AML-193 (cell line): ENCODE measurements around the gene HS2ST1.
A peak's percentile ranks its signal among the peaks of the same experiment; 100 is the strongest.
"Not testable (repeated sequence)": the region's sequence is repeated elsewhere in the genome, so short reads cannot be mapped to it uniquely, and the experiment has no call there.

Source experiments
- DNase-seq, 2 experiments: peaks; one replicate each; lab custom pipeline; 2025; lab: John Stamatoyannopoulos, UW

Gene HS2ST1

GRCh38 chr1:87023326-87023725 is 108.9 kb downstream of the HS2ST1 start:
- no peak for DNase-seq

- DNase-seq, result peak; percentile 31 to 50
These were observed 110.6 kb downstream of the HS2ST1 start for GRCh38 chr1:87024936-87025540.

DNA sequence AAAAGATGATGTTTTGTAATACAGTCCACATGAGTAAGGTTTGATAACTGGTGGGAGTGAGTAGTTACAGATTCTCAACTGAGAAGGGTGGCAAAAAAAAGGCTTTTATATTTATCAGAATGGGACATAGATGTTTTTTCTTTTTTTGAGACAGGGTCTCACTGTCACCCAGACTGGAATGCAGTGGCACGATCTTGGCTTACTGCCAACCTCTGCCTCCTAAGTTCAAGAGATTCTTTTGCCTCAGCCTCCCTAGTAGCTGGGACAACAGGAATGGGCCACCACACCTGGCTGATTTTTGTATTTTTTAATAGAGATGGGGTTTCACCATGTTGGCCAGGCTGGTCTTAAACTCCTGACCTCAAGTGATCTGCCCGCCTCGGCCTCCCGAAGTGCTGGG is 113.1 kb downstream of the HS2ST1 start:
- not testable (repeated sequence) for DNase-seq

DNA sequence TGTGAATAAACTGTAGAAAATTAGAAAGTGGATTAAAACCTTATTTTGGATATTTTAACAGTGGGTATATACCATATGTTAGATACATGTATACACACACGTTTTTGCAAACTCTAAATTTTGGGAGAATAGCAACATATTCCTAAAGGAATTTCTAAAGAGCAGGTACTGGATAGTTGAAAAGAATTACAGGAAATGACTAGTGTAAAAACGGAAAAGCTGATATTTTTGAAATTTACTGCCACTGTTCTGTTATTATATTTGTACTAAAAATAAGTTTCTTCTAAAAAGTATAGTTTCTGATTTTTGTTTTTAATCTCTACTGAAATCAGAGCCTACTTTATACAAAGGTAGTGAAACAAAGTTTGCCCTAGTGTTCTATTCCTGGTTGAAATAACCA is 114.1 kb downstream of the HS2ST1 start:
- DNase-seq, result no peak

DNA sequence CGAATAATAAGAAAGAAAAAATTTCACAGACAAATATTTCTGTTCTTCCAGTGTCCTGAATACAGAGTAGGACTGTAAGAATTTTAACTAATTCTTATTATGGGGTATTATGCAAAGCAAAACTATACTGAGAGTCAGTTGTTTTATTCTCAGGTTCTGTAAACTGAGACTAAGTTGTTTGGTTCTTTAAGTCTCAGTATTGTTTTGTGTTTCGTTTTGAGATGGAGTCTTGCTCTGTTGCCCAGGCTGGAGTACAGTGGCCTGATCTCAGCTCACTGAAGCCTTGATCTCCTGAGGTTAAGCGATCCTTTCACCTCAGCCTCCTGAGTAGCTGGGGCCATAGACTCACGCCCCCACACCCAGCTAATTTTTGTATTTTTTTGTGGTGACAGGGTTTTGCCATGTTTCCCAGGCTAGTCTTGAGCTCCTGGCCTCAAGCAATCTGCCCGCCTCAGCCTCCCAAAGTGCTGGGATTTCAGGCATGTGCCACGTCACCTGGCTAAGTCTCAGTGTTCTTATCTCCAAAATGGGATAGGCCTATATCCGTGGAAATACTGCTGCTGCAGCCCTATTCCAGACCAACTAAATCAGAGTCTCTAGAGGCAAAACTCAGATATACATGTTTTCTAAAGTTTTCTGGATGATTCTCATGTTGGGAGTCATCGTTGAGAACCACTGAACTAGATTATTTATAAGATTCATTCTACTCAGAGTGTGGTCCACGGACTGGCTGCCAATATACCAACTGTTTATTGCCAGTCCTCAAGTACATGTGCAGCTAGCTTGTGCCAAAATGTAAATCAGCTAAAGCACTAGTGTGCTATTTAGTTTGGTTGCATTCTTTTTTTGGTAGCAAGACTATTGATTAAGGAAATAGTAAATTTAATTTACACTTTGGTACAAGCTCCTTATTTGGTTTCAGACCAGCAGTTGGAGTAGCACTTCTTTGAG is 116.6 kb downstream of the HS2ST1 start:
- DNase-seq, result no peak

- no peak for DNase-seq
These were observed 119.9 kb downstream of the HS2ST1 start for GRCh38 chr1:87034351-87034750.

- no peak for DNase-seq
These were observed 124.7 kb downstream of the HS2ST1 start for GRCh38 chr1:87039096-87039495.

DNA sequence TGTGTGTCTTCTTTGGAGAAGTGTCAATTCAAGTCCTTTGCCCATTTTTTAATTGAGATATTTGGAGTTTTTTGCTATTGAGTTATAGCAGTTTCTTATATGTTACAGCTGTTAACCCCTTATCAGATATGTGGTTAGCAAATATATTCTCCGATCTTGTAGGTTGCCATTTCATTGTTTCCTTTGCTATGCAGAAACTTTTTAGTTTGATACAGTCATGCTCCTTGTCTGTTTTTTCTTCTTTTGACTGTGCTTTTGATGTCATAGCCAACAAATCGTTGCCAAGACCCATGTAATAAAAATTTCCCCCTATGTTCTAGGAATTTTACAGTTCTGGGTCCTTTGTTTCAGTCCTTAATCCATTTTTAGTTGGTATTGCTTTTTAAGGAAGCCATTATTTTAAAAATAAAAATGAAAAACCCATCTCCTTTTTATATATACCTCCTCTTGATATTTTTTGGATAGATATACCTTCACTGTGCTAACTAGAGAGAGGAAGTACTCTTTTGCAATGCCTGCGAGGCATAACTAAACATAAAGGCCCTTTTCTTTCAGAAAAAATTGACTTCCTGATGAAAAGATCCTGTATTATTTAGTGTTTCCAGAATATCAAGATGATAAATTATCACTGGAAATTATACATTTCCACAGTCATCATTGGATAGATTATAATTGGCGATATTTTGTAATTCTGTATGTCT is 127.8 kb downstream of the HS2ST1 start:
- DNase-seq, result peak; percentile 50 to 55

GRCh38 chr1:87044424-87044823 is 130.0 kb downstream of the HS2ST1 start:
- no peak for DNase-seq

DNA sequence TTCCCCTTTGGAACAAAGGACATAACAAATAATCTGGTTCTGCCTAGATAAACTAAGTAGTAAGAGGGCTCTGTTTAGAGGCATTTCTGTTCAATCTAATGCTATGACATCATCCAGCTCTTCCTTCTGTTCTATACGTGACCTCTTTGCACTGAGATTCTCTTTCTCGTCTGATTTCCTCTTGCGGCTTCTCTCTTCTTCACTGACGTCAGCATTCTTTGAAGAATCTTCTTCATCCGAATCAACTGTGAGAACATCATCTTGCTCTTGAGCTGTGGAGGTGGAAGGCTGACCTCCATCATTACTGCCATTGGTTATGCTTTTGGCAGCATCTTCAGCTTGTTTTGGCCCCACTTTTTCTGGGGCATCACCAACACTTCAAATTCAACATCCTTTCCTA is 130.4 kb downstream of the HS2ST1 start:
- no peak for DNase-seq

GRCh38 chr1:87045761-87046304 is 131.4 kb downstream of the HS2ST1 start:
- DNase-seq, result peak in 1 of 2 experiments; percentile 6

DNA sequence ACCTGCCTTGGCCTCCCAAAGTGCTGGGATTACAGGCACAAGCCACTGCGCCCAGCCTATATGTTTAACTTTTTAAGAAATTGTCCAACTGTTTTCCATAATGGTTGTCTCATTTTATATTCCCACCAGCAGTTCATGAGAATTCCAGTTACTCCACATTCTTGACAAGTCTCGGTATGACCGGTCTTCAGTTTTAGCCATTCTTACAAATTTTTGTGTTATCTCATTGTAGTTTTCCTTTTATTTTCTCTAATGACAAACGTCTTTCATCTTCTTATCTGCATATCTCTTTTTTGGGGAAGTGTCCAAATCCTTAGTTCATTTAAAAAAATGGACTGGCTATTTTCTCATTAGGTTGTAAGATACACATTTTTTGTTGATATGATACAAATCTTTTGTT is 132.5 kb downstream of the HS2ST1 start:
- no peak for DNase-seq

GRCh38 chr1:87048237-87048636 is 133.8 kb downstream of the HS2ST1 start:
- no peak for DNase-seq

DNA sequence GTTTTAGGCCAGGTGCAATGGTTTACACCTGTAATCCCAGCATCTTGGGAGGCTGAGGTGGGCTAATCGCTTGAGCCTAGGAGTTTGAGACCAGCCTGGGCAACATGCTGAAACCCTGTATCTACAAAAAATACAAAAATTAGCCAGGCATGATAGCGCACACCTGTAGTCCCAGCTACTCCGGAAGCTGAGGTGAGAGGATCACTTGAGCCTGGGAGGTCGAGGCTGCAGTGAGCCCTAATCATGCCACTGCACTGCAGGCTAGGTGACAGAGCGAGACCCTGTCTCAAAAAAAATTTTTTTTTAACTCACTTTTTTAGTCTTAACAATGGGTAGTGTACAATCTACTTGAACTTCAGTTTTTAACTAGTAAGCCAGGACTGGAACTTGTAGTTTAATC is 137.5 kb downstream of the HS2ST1 start:
- no peak for DNase-seq

DNA sequence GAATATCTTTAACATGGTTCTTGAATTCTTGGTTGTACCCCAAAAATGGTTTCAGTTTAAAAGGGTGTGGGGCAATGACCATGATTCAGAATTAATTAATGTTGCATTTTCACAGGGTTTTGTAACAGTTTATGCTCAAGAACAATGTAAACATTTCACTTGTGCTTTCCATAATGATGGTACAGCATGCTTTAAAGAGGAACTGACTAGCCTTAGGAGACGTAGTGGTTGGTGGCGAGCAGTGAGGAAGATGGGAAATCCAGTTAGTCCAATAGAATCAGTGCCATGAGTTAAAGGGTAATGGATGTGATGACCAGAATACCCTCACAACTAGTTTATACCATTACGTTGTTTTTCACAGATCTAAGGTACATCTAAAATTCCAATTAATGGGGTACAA is 138.0 kb downstream of the HS2ST1 start:
- DNase-seq, result no peak

GRCh38 chr1:87052961-87053360 is 138.5 kb downstream of the HS2ST1 start:
- no peak for DNase-seq

GRCh38 chr1:87053446-87053845 is 139.0 kb downstream of the HS2ST1 start:
- no peak for DNase-seq

GRCh38 chr1:87056974-87057373 is 142.5 kb downstream of the HS2ST1 start:
- no peak for DNase-seq

DNA sequence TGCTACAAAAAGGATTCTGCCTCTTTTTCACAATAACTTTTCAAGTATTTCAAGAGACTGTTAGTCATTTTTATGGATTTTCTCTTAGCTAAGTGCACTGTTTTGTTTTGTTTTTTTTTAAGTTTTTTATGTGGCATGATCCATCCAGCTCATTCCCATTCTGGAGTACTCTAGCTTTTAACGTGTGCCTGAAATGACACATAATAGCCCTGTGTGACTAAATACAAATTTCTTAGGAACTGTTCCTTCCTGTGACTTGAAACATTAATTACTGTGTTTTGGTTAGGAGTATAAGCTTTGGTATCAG is 143.9 kb downstream of the HS2ST1 start:
- DNase-seq, result no peak

- DNase-seq, result peak in 1 of 2 experiments; percentile 11
These were observed 147.3 kb downstream of the HS2ST1 start for GRCh38 chr1:87061742-87062156.

- DNase-seq, result no peak
These were observed 148.3 kb downstream of the HS2ST1 start for GRCh38 chr1:87062687-87063086.

- no peak for DNase-seq
These were observed 149.9 kb downstream of the HS2ST1 start for GRCh38 chr1:87064309-87064708.

DNA sequence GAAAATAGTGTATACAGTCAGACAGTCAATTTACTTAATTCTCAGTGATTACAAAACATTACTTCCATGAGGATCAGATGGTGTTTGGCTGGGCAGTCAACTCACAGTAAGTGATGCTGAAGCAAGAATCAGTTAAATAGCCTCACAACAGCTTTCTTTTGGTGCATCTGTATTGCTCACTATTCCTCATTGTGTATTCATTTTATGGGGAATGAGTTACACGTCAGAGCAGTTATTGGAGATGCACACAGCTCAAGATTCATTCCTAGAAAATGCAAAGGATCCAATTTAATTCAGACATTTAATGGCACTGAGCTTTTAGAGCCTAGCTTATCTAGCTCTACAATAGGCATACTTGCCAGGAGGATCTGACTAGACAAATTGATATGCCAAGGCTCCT is 150.6 kb downstream of the HS2ST1 start:
- DNase-seq, result no peak
